T-helper 1 cell treated with Interleukin-12 subunit alpha and Interleukin-12 subunit beta and Interleukin-4 antibody, amounts not matched to agents 30 μg/mL and 1 μg/mL, for 36 hours (primary cell): Measurements from ENCODE around the gene TMEM184C.

Source experiments
- H3K27ac Mint-ChIP-seq: one replicate; pipeline ENCODE4 v1.8.0; 2021; ENCODE audit warnings: mild to moderate bottlenecking, mixed read lengths
- H3K27me3 Mint-ChIP-seq: one replicate; pipeline ENCODE4 v1.8.0; 2021; ENCODE audit warnings: low read depth, mixed read lengths
- H3K36me3 Mint-ChIP-seq: one replicate; pipeline ENCODE4 v1.8.0; 2021; ENCODE audit warnings: low read depth, mixed read lengths
- H3K4me1 Mint-ChIP-seq: one replicate; pipeline ENCODE4 v1.8.0; 2021; ENCODE audit warnings: low read depth, mixed read lengths
- H3K4me3 Mint-ChIP-seq: one replicate; pipeline ENCODE4 v1.8.0; 2021; ENCODE audit warnings: mild to moderate bottlenecking, moderate library complexity, mixed read lengths
- H3K9me3 Mint-ChIP-seq: one replicate; pipeline ENCODE4 v1.8.0; 2021; ENCODE audit warnings: mixed read lengths

Gene TMEM184C

GRCh38 chr4:147651563-147651962 lies 34.4 kb downstream of the TMEM184C start:
- H3K4me1 Mint-ChIP-seq: peaks cover 5% of the 10 kb centered on the region
- H3K9me3 Mint-ChIP-seq: no peaks in the 10 kb centered on the region
- H3K4me3 Mint-ChIP-seq: no peak overlapping the region
- H3K27ac Mint-ChIP-seq: no peak overlapping the region
- H3K36me3 Mint-ChIP-seq: peaks cover 39% of the 10 kb centered on the region
- H3K27me3 Mint-ChIP-seq: no peaks in the 10 kb centered on the region

GRCh38 chr4:147655639-147656038 lies 38.4 kb downstream of the TMEM184C start:
- H3K27me3 Mint-ChIP-seq: no peaks in the 10 kb centered on the region
- H3K27ac Mint-ChIP-seq: no peak overlapping the region
- peaks cover 2% of the 10 kb centered on the region for H3K4me1 Mint-ChIP-seq
- H3K4me3 Mint-ChIP-seq: no peak overlapping the region
- H3K36me3 Mint-ChIP-seq: peaks cover 24% of the 10 kb centered on the region
- H3K9me3 Mint-ChIP-seq: no peaks in the 10 kb centered on the region

- no peaks in the 10 kb centered on the region for H3K4me1 Mint-ChIP-seq
- H3K27ac Mint-ChIP-seq: no peak overlapping the region
- H3K27me3 Mint-ChIP-seq: no peaks in the 10 kb centered on the region
- H3K4me3 Mint-ChIP-seq: no peak overlapping the region
- H3K9me3 Mint-ChIP-seq: no peaks in the 10 kb centered on the region
- H3K36me3 Mint-ChIP-seq: peaks cover 18% of the 10 kb centered on the region
These were observed 41.3 kb downstream of the TMEM184C start for GRCh38 chr4:147658501-147658900.

- Mint-ChIP-seq H3K4me3 (no peak overlapping the region), H3K9me3 (no peaks in the 10 kb centered on the region), H3K4me1 (no peaks in the 10 kb centered on the region), H3K36me3 (peaks cover 21% of the 10 kb centered on the region), H3K27me3 (no peaks in the 10 kb centered on the region), H3K27ac (no peak overlapping the region)
These were observed 56.9 kb downstream of the TMEM184C start for GRCh38 chr4:147674073-147674472.

- H3K27me3 Mint-ChIP-seq: no peaks in the 10 kb centered on the region
- no peak overlapping the region for H3K4me3 Mint-ChIP-seq
- H3K4me1 Mint-ChIP-seq: no peaks in the 10 kb centered on the region
- H3K27ac Mint-ChIP-seq: no peak overlapping the region
- H3K9me3 Mint-ChIP-seq: no peaks in the 10 kb centered on the region
- peaks cover 22% of the 10 kb centered on the region for H3K36me3 Mint-ChIP-seq
These were observed 57.3 kb downstream of the TMEM184C start for GRCh38 chr4:147674496-147674895.

GRCh38 chr4:147678106-147678505 lies 60.9 kb downstream of the TMEM184C start:
- Mint-ChIP-seq H3K27ac (no peak overlapping the region), H3K27me3 (no peaks in the 10 kb centered on the region), H3K4me3 (no peak overlapping the region), H3K9me3 (no peaks in the 10 kb centered on the region), H3K36me3 (peaks cover 9% of the 10 kb centered on the region), H3K4me1 (peaks cover 15% of the 10 kb centered on the region)

- Mint-ChIP-seq H3K9me3 (no peaks in the 10 kb centered on the region), H3K4me3 (no peak overlapping the region), H3K27ac (no peak overlapping the region), H3K4me1 (peaks cover 17% of the 10 kb centered on the region), H3K36me3 (peaks cover 7% of the 10 kb centered on the region), H3K27me3 (no peaks in the 10 kb centered on the region)
These were observed 61.8 kb downstream of the TMEM184C start for GRCh38 chr4:147678796-147679549.

GRCh38 chr4:147682755-147683154 lies 65.6 kb downstream of the TMEM184C start:
- peak overlapping the region; percentile 1 for H3K27ac Mint-ChIP-seq
- H3K4me1 Mint-ChIP-seq: peaks cover 22% of the 10 kb centered on the region
- peaks cover 7% of the 10 kb centered on the region for H3K36me3 Mint-ChIP-seq
- H3K9me3 Mint-ChIP-seq: no peaks in the 10 kb centered on the region
- H3K27me3 Mint-ChIP-seq: peaks cover 13% of the 10 kb centered on the region
- peak overlapping the region; percentile 94 for H3K4me3 Mint-ChIP-seq

- Mint-ChIP-seq H3K9me3 (no peaks in the 10 kb centered on the region), H3K27ac (peak overlapping the region; percentile 91), H3K27me3 (peaks cover 13% of the 10 kb centered on the region), H3K4me1 (peaks cover 22% of the 10 kb centered on the region), H3K36me3 (peaks cover 5% of the 10 kb centered on the region), H3K4me3 (peak overlapping the region; percentile 94)
These were observed 66.0 kb downstream of the TMEM184C start for GRCh38 chr4:147683188-147683591.

GRCh38 chr4:147683717-147684700 lies 66.8 kb downstream of the TMEM184C start, which contains the start of gene PRMT9:
Gene PRMT9 (minus strand): TSS chr4:147684163. CDS start chr4:147683987, 176 bp downstream.
- H3K27ac Mint-ChIP-seq: peak within 1 kb of the TSS; percentile 91
- H3K36me3 Mint-ChIP-seq: peaks cover 1% of the 10 kb centered on the region
- H3K27me3 Mint-ChIP-seq: peaks cover 13% of the 10 kb centered on the region
- no peaks in the 10 kb centered on the region for H3K9me3 Mint-ChIP-seq
- H3K4me3 Mint-ChIP-seq: peak within 1 kb of the TSS; percentile 94
- H3K4me1 Mint-ChIP-seq: peaks cover 24% of the 10 kb centered on the region

GRCh38 chr4:147689067-147689466 lies 71.9 kb downstream of the TMEM184C start:
- Mint-ChIP-seq H3K27ac (no peak overlapping the region), H3K27me3 (peaks cover 18% of the 10 kb centered on the region), H3K4me3 (peak overlapping the region; percentile 35), H3K9me3 (no peaks in the 10 kb centered on the region), H3K36me3 (no peaks in the 10 kb centered on the region), H3K4me1 (peaks cover 10% of the 10 kb centered on the region)

- Mint-ChIP-seq H3K27me3 (peaks cover 12% of the 10 kb centered on the region), H3K4me1 (peaks cover 4% of the 10 kb centered on the region), H3K9me3 (no peaks in the 10 kb centered on the region), H3K4me3 (no peak overlapping the region), H3K27ac (no peak overlapping the region), H3K36me3 (no peaks in the 10 kb centered on the region)
These were observed 74.6 kb downstream of the TMEM184C start for GRCh38 chr4:147691820-147692219.

GRCh38 chr4:147693218-147693617 lies 76.0 kb downstream of the TMEM184C start:
- H3K27ac Mint-ChIP-seq: no peak overlapping the region
- H3K4me1 Mint-ChIP-seq: peaks cover 4% of the 10 kb centered on the region
- no peaks in the 10 kb centered on the region for H3K9me3 Mint-ChIP-seq
- no peak overlapping the region for H3K4me3 Mint-ChIP-seq
- H3K27me3 Mint-ChIP-seq: peaks cover 18% of the 10 kb centered on the region
- H3K36me3 Mint-ChIP-seq: no peaks in the 10 kb centered on the region

- Mint-ChIP-seq H3K27ac (no peak overlapping the region), H3K4me1 (no peaks in the 10 kb centered on the region), H3K27me3 (peaks cover 24% of the 10 kb centered on the region), H3K9me3 (no peaks in the 10 kb centered on the region), H3K36me3 (no peaks in the 10 kb centered on the region), H3K4me3 (no peak overlapping the region)
These were observed 79.7 kb downstream of the TMEM184C start for GRCh38 chr4:147696866-147697265.
